Measurements from ENCODE around the gene SLC6A15. TPM values are rescaled to one million over a fixed set of nuclear protein-coding genes. Genes with fewer than 3 reads are reported as not detected.

The SLC6A15 gene
- not detected for total RNA-seq

DNA sequence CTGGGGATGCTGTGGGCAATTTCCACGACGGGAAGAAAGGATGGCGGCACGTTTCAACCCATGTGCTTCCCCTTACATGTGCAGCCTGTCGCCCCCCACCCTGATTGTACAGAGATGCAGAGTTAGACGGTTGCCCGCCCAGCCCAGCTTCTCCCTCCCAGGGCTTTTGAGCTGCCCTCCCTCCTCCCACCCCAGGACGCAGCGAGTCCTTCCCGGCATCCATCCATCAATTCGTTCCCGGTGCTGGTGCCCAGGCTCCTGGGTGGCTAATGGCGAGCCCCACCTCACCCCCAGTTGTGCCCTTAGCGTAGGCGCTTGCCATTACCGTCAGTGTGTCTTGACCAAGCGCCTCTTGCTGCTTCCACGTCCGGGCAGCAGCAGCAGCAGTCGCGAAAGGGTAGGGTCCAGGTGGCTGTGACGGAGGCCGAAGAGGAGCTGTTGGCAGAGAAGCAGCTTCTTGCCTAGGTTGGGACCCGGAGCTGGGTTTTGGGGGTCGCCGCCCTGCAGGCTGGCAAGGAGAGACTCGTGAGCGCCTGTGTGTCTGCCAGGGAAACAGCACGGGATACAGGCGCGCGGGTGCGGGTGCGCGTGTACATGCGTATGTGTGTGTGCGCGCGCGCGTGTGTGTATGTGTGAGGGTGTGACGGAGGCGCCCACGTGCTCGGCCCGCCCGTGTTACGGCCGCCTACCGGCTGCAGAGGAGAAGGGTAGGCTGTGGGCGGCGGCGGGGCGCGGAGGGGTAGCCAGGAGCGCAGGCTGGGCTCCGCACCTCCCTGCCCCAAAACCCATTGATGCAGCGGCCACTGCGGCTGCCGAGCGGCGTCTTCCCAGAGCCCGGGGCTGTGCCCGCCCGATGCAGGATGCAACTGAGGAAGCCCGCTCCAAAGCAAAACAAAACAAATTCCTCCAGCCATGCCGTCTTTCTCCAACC is at the start of gene SLC6A15:
TSS of gene SLC6A15 (minus strand) at position 602 of the 931 bp plus-strand sequence. CDS start 20,679 bp downstream, outside the sequence.
- DNase-seq (ENCODE audit: low read depth in 2 of 3, low spot score in 2 of 3) = peak in 2 of 3 donors; percentile 47 to 49

DNA sequence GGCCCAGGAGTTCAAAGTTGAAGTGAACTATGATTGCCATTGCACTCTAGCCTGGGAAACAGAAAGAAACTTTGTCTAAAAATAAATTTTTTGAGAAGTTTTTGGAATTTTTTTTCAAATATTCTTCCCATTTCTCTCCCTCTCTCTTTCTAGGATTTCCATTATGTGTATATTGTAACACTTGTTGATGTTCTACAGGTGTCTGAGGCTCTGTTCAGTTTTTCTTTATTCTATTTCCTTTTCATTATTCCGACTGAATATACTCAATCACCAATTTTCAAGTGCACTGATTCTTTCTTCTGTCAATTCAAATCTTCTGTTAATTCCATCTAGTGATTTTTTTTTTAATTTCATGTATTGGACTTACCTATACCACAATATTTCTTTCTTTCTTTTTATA is 48.3 kb upstream of the SLC6A15 start:
- no peak for DNase-seq (ENCODE audit: low read depth in 2 of 3, low spot score in 2 of 3)

DNA sequence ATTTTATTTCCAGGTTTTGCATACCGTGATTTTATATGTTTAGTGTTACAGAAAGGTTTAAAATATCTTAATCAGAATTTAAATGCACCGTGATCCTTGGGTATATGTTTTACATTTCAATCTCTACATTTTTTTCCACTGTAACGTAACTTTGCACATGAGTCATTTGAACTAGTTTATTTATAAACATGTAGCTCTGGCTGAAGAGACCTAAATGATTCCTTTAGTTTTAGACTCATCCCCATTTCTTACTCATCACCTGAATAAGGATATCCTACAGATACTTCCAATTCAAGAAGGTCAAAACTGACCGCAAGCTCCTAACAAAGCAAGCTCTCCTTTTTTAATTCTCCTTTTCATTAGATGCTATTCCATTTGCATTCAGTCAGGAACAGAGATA is 42.7 kb upstream of the SLC6A15 start:
- DNase-seq (ENCODE audit: low read depth in 2 of 3, low spot score in 2 of 3) = no peak

DNA sequence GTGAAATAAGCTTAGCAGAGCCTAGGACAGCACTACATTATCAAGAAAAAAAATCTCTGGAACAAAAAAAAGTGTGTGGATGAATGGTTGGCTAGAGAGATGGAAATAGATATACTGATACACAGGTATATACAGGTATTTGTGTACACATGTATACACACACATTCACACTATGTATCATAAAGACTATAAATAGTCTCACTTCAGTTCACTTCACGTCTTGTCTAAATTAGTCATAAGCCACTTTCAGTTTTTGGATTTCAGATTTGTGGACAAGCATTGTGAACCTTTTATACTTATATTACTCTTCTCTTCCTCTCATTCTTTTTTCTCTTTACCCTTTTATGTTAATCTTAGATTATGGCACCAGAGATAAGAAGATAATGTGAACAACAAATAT is 41.8 kb upstream of the SLC6A15 start:
- DNase-seq (ENCODE audit: low read depth in 2 of 3, low spot score in 2 of 3) = no peak

DNA sequence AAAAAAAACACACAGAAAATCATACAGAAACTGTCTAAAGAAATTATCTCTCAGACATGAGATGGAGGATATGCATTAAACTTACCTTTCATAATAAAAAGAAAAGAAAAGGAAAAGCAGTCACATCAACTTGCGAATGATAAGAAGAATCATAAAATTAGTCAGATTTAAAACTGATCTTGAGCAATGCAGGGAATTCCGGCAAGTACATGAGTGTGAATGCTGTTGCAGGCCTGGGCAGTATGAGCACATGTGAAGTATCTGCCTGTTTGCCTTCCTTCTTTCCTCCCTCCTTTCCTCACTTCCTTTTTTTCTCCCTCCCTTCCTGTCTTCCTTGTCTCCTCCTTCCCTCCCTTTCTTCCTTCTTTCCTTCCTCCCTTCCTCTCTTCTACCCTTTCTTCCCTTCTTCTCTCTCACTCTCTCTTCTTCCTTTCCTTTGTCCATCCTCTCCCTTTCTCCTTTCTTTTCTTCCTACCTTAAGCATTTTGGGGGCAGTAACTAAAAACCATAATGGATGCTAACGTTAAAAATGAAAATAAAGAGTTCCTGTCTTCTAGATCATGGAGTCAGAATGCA is 38.5 kb upstream of the SLC6A15 start:
- no peak for DNase-seq (ENCODE audit: low read depth in 2 of 3, low spot score in 2 of 3)

DNA sequence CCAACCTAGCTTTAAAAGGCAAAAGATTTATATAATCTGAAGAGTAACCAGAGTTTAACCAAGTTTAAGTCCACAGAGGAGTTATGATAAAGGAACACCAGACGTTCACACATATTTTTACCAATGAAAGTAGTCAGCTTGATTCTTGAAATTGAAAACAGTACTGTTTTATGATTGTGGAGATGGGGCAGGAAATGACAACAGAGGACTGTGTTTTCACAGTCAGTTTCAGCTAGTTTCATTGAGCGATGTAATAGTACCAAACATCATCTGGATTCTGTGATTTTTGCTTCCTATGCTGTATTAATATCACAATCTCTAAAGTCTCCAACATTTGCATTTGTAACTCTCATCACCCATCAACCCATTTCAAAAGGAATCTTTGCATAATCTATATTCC is 34.2 kb upstream of the SLC6A15 start:
- DNase-seq (ENCODE audit: low read depth in 2 of 3, low spot score in 2 of 3) = no peak

DNA sequence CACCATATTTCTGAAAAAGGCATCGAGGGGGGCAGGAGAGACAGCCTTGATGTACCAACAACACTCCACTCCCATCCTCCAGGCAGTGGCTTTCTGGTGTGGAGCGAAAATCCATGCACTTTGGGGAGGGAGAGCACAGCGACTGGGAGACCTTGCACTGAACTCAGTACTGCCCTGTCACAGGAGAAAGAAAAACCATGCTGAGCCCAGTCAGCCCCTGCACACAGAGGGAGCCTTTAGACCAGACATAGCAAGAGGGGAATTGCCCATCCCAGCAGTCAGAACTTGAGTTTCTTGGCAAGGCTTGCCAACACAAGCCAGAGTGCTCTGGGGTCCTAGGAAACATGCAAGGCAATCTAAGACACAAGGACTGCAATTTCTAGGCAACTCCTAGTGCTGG is 24.8 kb upstream of the SLC6A15 start:
- no peak for DNase-seq (ENCODE audit: low read depth in 2 of 3, low spot score in 2 of 3)

DNA sequence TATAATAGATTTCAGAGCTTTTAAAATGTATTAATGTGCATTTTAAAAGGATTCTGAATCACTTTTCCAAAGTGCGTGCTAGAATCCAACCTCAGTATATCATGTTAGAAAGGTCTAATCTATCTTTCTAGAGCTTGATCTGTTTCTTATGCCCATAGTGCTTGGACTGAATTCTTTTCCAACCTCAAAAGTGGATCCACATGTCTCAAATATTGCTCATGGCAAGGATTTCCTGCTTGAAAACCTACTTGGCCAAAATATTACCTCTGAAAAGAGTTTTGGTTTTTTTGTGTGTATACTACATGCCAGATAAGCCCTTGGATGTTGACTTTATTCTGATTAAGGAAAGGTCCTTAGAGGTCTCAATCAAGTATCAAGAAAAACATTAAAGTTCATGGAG is 16.9 kb upstream of the SLC6A15 start:
- DNase-seq (ENCODE audit: low read depth in 2 of 3, low spot score in 2 of 3) = no peak

DNA sequence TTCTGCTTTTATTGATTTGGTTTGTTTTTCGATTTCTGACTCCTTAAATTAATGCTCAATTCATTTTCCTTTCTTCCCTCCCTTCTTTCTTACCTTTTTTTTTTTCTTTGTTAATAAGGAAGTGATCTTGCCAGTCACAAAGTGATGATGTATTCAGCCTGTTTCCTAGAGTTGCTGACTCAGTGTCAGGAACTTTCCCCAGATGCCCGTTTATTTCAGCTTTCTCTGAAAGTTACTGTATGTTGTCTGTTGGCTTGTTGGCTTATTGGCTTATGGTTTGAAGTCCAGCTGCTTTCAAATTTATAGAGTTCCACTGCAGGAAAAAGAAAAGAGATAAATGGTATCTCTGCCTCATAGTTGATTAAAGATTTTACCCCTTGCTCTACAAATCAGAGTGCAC is 12.4 kb upstream of the SLC6A15 start:
- no peak for DNase-seq (ENCODE audit: low read depth in 2 of 3, low spot score in 2 of 3)

DNA sequence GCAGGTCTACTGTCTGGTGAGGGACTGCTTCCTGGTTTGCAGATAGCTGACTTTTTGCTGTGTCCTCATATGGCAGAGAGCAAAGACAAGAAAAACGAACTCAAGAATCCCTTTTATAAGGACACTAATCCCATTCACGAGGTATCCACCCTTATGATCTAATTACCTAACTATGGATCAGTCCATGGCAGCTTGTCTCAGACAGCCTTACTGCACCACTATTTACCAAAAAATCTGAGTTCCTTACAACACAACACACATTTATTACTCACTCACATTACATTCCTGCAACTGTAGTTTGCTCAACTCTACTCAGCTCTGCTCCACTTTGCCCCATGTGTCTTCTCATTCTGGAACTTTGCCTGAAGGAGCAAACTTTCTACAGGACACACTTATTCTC is 10.1 kb upstream of the SLC6A15 start:
- DNase-seq (ENCODE audit: low read depth in 2 of 3, low spot score in 2 of 3) = no peak

DNA sequence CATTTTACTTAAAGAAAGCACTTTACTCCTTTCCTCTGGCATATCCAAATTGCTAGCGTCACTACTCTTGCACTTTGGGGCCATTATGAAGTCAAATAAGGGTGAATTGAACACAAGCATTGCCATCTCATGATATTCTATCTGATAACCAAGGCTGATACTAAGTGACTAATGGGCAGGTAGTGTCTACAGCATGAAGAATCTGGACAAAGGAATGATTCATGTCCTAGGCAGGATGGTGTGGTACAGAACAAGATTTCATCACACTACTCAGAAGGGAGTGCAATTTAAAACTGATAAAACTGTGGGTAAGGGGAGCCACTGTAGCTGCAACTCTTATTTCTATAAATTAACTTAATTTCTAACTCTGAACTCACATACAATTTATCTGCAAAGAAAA is 7.7 kb upstream of the SLC6A15 start:
- no peak for DNase-seq (ENCODE audit: low read depth in 2 of 3, low spot score in 2 of 3)

DNA sequence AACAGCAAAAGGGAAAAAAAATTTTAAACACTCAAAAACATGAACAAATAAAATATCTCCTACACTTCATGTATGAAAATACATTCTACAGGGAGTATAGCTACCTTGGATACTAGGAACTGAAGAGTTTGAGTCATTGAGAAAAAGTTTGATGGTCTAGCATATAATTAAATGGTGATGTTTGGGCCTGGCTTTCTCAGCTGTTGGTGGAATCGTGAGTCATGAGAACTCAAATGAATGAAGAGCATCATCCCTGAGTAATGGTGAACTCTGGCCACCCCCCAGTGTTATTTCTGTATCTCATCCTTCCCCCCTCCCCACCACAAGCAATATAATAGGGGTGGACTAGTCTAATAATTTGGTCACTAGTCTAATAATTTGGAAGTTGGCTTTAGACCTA is 6.7 kb upstream of the SLC6A15 start:
- no peak for DNase-seq (ENCODE audit: low read depth in 2 of 3, low spot score in 2 of 3)

DNA sequence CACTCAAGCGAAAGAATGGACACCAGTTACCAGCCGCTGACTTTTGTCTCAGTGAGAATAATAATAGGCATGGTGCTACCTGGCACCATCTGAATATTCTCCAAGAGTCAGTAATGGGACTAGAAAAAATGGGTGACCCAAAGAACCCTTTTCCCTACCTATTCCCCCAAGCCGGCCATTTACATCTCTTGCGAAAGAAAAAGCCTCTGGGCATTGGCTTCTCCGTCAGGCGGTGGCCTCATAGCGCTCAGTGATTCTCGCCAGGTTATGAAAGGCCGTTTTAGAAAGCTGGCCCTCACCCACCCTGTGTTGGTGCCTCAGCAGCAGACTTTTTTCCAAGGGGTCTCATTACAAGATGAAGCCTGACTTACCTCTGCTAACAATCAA is 523 bp upstream of the SLC6A15 start:
- DNase-seq (ENCODE audit: low read depth in 2 of 3, low spot score in 2 of 3) = no peak

DNA sequence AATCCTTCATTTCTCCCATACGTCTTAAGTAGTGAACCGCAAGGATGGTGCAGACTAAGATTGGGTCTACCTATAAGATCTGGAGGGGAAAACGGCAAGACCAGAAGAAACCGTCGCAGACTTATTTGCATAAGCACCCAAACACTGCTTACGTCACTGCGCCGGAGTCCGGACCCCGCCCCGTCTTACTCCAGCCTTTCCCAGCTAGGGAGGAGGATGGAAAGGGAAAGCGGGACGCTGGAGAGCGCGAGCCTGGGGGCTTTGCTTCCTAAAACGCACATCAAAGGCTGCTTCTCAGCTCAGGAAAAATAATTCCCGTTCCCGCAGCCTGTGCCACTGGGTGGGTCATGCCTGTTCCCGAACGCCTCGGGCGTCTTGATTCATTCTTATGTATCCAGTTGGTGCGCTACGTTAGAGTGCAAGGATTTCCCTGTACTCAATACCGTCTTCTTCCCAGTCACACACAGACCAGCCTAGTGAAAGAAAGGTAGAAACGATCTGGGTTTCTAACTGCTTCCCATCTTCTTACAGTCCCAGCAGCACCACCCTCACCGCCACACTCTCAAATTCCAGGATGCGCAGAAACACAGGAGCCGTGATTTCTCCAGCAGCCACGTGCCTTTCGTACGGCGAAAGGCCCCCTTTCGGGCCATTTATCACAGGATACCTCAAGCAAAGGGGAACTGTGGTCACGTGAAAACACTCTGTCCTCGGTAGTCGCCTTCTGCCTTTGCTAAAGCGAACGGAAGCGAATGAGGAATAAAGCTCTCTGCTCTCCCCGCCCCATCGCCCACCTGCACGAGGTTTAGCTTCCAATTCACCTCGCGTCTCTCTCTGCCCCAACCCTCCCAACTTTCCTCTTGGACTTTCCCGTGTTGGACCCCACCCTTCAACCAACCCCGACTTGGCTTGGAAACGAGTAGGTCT is 1.1 kb downstream of the SLC6A15 start:
- DNase-seq (ENCODE audit: low read depth in 2 of 3, low spot score in 2 of 3) = peak in 2 of 3 donors; percentile 44 to 45

DNA sequence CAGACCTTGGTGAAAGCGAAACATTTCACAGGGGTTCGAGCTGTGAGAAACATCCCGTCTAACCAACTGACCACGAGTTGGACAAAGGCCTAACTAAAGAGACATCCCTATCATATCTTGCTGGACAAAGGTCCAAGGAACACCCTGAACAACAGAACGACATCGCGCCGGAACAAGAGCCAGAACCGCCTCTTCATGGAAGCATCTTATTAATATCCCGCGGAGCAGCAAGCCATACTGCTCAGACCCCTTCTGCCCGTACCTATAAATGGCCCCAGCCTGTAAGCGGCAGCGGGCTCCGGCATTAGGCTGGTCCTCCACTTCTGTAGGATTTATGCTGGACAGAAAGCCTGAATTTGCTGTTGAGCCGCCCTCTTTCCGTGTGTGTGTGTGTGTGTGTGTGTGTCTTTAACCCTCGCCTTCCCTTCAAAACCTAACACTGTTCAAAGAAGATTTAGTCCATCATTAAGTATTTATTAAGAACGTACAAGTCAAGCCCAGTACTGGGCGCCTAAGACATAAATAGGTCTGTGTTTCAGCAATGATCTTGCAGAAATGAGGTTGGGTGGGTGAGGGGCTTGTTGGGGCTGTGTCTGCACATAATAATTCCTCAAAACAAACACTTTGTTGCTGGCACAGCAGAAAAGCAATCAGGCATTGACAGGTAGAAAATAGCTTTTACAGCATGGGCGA is 1.9 kb downstream of the SLC6A15 start:
- DNase-seq (ENCODE audit: low read depth in 2 of 3, low spot score in 2 of 3) = no peak

DNA sequence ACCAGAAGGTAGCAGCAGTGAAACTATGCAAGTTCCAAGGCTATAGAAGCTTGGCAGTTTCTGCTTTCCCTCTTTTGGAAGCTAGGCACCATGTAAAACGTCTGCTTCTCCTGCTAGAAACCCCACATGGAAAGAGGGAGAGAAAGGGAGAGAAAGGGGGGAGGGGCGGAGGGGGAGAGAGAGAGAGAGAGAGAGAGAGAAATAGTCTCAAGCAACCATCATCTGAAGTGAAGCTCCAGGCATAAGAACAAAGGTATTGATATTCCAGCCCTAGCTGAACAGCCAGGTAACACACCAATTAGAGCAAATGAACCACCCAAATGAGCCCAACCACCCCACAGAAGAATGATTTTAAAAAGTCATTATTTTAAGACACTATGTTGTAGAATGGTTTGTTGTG is 8.5 kb downstream of the SLC6A15 start:
- DNase-seq (ENCODE audit: low read depth in 2 of 3, low spot score in 2 of 3) = no peak

DNA sequence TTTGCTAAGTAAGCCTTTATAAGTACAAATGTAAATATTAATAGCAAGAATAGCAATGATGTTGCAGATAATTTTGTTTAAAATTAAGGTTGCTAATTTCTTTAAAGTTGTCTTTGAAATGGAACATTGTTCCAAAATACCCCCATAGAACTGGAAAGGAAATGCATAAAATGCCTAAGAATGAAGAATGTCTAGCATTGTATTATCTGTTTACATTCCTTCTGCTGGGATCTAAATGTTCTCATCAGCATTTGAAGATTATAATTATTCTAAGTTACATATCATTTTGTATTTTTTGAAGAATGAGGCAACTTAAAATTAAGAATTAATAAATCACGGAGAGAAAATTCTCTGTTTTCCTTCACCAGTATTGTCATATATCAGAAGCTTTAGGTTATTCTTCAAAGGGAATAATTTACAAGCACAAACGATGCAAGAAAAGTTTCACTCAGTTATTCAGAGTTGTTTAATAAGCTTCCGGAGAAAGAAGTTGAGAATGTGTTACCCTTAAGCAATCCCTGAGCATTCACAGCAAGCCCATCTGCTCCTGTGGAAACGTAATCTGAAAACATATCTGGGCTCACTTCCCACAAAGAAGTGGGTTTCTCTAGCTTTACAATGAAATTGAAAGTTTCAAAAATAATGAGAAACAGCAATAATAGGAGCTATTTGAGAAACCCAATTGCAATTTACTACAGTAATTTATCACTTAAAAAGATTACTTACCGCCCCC is 21.3 kb downstream of the SLC6A15 start:
- DNase-seq (ENCODE audit: low read depth in 2 of 3, low spot score in 2 of 3) = no peak

DNA sequence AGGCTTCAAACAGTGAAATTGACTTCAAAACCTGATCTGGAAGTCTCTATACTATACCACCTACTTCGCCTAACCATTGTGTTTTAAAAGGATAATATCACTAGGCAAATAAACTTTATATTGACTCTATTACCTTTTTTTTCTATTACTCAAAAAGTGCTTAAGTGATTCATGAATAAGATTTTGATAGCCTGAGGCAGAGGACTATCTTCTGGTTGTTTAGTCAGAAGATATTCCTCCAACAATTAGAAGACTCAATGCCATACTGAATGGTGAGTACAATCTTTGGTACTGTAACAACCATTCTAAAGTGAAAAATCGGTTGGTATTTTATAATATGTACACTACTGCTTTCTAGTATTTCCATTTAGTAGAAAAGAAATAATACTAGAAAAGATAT is 22.8 kb downstream of the SLC6A15 start:
- no peak for DNase-seq (ENCODE audit: low read depth in 2 of 3, low spot score in 2 of 3)

DNA sequence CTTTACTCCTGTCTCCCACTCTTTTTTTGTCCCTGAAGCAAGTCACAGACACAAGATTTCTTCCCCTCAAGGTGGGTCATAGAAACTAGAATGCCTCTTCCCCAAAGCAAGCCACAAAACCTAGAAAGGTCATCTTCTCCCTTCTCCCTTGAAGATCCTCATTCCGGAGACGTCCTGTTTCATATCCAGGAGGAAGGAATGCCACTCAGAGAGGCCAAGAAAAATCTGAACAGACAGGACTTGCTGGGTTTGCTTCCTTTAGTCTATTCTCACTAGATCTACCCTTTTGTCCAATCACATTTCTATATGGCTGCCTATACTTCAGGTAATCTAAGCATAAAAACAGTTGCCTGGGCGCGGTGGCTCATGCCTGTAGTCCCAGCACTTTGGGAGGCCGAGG is 23.7 kb downstream of the SLC6A15 start:
- DNase-seq (ENCODE audit: low read depth in 2 of 3, low spot score in 2 of 3) = no peak

DNA sequence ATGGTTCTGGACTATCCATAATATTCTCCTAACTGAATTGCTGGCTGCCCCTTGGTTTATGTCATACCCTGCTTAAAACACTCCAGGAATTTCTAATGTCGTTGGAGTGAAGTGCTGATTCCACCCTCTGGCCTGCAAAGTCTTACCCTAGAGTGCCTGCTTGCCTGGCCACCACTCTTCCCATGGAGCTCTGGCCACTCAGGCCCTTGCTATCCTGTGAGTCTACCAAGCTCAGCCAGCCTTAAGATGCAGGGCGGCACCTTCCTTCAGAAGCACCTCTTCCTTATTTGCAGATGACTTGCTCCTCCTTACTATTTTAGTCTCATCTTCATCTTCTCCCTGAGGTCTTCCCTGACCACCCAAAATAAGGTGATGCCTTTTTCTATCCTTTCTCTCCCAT is 35.3 kb downstream of the SLC6A15 start:
- no peak for DNase-seq (ENCODE audit: low read depth in 2 of 3, low spot score in 2 of 3)

Measured in hematopoietic multipotent progenitor cell (in vitro differentiated cells).